K562 treated with DMSO at 1 percent for 24 hours (cell line): ENCODE results near the gene AIMP2. TPM values are rescaled to one million over a fixed set of nuclear protein-coding genes. Genes with fewer than 3 reads are reported as not detected.

Experiments
- total RNA-seq: library from RNA; unstranded; fragments of 300-600 nt; gene quantifications from 2 replicates; pipeline ENCODE4 v1.2.3, GENCODE V29; 2022; ENCODE audit warnings: low read depth; ENCODE audit not compliant: insufficient read depth

AIMP2 gene
- 39.2 and 39.5 TPM in 2 replicates for total RNA-seq

GRCh38 chr7:6008668-6009611 is at the start of gene AIMP2, which contains the start of gene PMS2:
TSS of gene AIMP2 (plus strand) at chr7:6009272. CDS start at chr7:6009364, 92 bp downstream.
TSS of gene PMS2 (minus strand) at chr7:6009049. CDS start at chr7:6009019, 30 bp downstream.

DNA sequence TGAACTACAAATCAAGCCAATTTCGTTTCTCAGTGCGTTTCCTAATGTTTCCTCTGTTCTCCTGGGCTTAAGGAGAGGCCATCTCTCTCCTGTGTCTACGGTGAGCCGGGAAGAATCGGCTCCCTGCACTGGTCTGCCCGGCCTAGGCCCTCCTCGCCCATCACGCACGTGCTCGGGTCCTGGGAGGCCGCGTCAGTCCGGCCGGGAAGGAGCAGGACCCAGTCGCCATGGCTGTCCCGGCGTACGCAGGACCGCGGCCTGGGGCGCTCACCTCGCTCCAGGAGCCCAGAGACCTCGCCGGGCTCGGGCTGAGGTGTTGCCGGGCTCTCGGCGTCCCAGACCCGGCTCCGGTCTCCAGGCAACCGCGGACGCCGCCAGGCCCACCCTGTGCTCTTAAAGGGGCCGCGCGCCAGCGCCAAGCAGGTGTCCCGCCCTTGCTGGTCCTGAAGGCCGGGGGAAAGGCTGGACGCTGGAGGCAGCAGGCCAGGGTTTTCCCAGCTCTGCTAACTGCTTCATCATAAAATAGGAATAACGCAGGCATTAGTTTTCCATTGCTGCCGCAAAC is 38.6 kb upstream of the AIMP2 start, which contains the start of gene RSPH10B:
TSS of gene RSPH10B (minus strand) at position 343 of the 565 bp plus-strand sequence. CDS start 3,573 bp downstream, outside the sequence.

DNA sequence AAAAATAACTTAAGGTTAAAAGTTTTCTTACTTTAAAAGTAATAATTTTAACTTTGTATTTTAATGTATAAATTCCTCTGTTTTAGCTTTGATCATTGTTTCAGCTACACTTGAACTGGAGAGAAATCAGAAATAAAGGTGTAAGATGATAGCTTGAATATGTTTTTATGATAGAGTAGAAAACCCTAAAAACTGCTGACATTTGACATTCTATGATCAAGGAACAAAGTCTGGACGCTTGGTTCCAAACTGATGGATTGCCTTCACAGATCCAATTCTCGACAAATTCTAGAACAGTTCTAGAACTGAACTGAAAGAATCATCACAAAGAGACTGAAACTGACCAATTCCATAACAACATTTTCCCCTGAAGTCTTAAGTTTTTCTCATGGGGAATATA is 21.9 kb downstream of the AIMP2 start, which contains the start of gene ANKRD61:
TSS of gene ANKRD61 (plus strand) at position 389 of the 400 bp plus-strand sequence. CDS start at position 389, 0 bp downstream.

Other genes starting within 250 kb of the AIMP2 start
- gene RNF216, start 227.6 kb upstream of the AIMP2 start, total RNA-seq = 28.6 and 29.8 TPM in 2 replicates
- gene OCM, start 128.5 kb upstream of the AIMP2 start, total RNA-seq = not detected in 2 replicates
- 50.9 and 54.9 TPM in 2 replicates for gene CCZ1, start 110.5 kb upstream of the AIMP2 start, total RNA-seq
- 0.08 TPM in 1 of 2 replicates, not detected in the other for gene RSPH10B, start 38.6 kb upstream of the AIMP2 start, total RNA-seq
- 11.2 and 12.1 TPM in 2 replicates for gene PMS2, start 223 bp upstream of the AIMP2 start, total RNA-seq
- 0.96 TPM in 1 of 2 replicates, not detected in the other for gene ANKRD61, start 22.1 kb downstream of the AIMP2 start, total RNA-seq
- 126 and 131 TPM in 2 replicates for gene EIF2AK1, start 49.9 kb downstream of the AIMP2 start, total RNA-seq
- 10.5 and 11.3 TPM in 2 replicates for gene USP42, start 95.7 kb downstream of the AIMP2 start, total RNA-seq